Mucosa of stomach (tissue), 1 donor: ENCODE data around the gene VSTM2L.

Experiments used
- H3K27me3 ChIP-seq: one replicate; pipeline ENCODE4 v1.7.0; 2013; ENCODE audit warnings: mild to moderate bottlenecking, low read length; ENCODE audit not compliant: control insufficient read depth, insufficient read depth
- H3K36me3 ChIP-seq: one replicate; pipeline ENCODE4 v1.7.0; 2013; ENCODE audit warnings: low read length; ENCODE audit not compliant: control insufficient read depth, insufficient read depth
- H3K4me1 ChIP-seq: one replicate; pipeline ENCODE4 v1.7.0; 2013; ENCODE audit warnings: mild to moderate bottlenecking, low read length; ENCODE audit not compliant: control insufficient read depth, insufficient read depth
- H3K4me3 ChIP-seq: one replicate; pipeline ENCODE4 v1.7.0; 2013; ENCODE audit warnings: low read length
- H3K9ac ChIP-seq: one replicate; pipeline ENCODE4 v1.7.0; 2013; ENCODE audit warnings: mild to moderate bottlenecking, low read length, moderate library complexity
- H3K9me3 ChIP-seq: one replicate; pipeline ENCODE4 v1.7.0; 2013; ENCODE audit warnings: mild to moderate bottlenecking, low read length, moderate library complexity; ENCODE audit not compliant: control insufficient read depth
- donor health status: Pancreatic carcinoma.

VSTM2L gene

DNA sequence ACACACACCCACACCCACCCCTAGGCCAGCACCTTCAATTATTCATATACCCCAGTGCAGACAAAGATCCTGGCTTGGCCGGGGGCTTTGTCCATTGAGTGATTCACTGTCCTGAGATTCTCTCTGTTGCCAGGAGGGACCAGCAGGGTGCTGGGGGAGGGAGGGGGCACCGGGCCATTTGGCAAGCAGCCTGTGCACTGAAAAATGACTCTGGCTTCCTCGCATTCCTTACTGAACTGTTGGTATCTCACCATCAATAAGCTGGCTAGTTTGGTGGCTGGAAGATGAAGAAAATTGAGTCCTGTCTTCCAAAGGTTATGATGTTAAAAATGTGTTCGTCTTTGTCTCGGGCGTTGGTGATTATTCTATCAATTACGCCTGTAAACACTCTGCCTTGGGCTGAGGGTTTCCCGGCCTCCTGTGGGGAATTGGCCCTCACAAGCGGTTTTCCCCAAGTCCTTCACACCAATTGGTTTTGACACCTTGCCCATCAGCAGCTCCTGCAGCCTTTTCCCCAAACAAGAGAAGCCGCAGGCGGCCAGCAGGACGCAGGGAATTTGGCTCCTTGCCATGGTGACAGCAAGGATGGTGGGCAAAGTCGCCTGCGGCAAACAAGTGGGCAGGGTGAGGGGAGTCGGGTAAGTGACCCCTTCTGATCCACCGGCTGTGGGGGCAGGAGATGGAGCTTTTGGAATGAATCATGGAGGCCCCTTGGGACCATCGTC lies 4.9 kb downstream of the VSTM2L start:
- no peak overlapping the region for H3K9ac ChIP-seq
- no peak overlapping the region for H3K4me3 ChIP-seq
- H3K4me1 ChIP-seq, result no peaks in the 10 kb centered on the region
- peaks cover 26% of the 10 kb centered on the region for H3K27me3 ChIP-seq
- no peaks in the 10 kb centered on the region for H3K36me3 ChIP-seq
- H3K9me3 ChIP-seq, result no peaks in the 10 kb centered on the region

GRCh38 chr20:37911261-37911660 lies 8.3 kb downstream of the VSTM2L start:
- no peaks in the 10 kb centered on the region for H3K9me3 ChIP-seq
- peaks cover 30% of the 10 kb centered on the region for H3K27me3 ChIP-seq
- no peak overlapping the region for H3K4me3 ChIP-seq
- H3K4me1 ChIP-seq, result peaks cover 17% of the 10 kb centered on the region
- no peaks in the 10 kb centered on the region for H3K36me3 ChIP-seq
- no peak overlapping the region for H3K9ac ChIP-seq

- H3K27me3 ChIP-seq, result peaks cover 30% of the 10 kb centered on the region
- H3K9ac ChIP-seq, result no peak overlapping the region
- no peaks in the 10 kb centered on the region for H3K9me3 ChIP-seq
- H3K4me1 ChIP-seq, result peaks cover 17% of the 10 kb centered on the region
- H3K4me3 ChIP-seq, result no peak overlapping the region
- no peaks in the 10 kb centered on the region for H3K36me3 ChIP-seq
These were observed 8.9 kb downstream of the VSTM2L start for GRCh38 chr20:37911838-37912281.

DNA sequence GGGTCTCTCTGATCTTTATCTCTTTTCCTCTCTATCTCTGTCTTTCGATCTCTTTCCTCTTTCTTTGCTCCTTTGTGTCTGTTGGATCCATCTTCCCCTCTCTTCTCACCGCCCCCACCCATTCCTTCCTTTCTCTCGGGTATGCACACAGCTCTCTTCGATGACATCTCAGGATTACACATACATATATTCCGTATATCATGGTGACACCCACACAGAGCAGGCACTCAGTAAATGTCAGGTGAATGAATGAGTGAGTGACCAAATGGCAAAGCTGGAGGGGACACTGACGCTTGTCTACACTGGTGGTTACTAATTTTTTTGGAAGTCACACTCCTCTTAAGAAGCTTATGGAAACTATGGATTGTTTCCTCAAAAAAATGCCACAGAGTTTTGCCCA lies 9.9 kb downstream of the VSTM2L start:
- no peak overlapping the region for H3K4me3 ChIP-seq
- peaks cover 17% of the 10 kb centered on the region for H3K4me1 ChIP-seq
- no peaks in the 10 kb centered on the region for H3K36me3 ChIP-seq
- no peaks in the 10 kb centered on the region for H3K9me3 ChIP-seq
- H3K9ac ChIP-seq, result no peak overlapping the region
- peaks cover 34% of the 10 kb centered on the region for H3K27me3 ChIP-seq

- H3K4me3 ChIP-seq, result no peak overlapping the region
- H3K27me3 ChIP-seq, result peaks cover 38% of the 10 kb centered on the region
- peaks cover 17% of the 10 kb centered on the region for H3K4me1 ChIP-seq
- no peak overlapping the region for H3K9ac ChIP-seq
- H3K36me3 ChIP-seq, result no peaks in the 10 kb centered on the region
- H3K9me3 ChIP-seq, result no peaks in the 10 kb centered on the region
These were observed 10.8 kb downstream of the VSTM2L start for GRCh38 chr20:37913567-37914366.

DNA sequence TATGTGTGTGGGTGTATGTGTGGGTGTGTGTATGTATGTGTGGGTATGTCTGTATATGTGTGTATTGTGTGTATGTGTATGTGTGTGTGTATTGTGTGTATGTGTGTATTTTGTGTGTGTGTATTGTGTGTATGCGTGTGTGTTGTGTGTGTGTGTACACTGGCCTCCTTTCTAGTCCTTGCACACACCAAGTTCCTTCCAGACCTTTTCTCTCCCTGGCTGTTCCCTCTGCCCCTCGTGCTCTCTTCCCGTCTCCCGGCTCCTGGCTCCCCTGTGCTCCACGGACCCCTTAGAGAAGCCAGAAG lies 11.4 kb downstream of the VSTM2L start:
- Histone ChIP-seq H3K9me3 (no peaks in the 10 kb centered on the region), H3K9ac (no peak overlapping the region), H3K27me3 (peaks cover 42% of the 10 kb centered on the region), H3K36me3 (no peaks in the 10 kb centered on the region), H3K4me1 (peaks cover 17% of the 10 kb centered on the region), H3K4me3 (no peak overlapping the region)

DNA sequence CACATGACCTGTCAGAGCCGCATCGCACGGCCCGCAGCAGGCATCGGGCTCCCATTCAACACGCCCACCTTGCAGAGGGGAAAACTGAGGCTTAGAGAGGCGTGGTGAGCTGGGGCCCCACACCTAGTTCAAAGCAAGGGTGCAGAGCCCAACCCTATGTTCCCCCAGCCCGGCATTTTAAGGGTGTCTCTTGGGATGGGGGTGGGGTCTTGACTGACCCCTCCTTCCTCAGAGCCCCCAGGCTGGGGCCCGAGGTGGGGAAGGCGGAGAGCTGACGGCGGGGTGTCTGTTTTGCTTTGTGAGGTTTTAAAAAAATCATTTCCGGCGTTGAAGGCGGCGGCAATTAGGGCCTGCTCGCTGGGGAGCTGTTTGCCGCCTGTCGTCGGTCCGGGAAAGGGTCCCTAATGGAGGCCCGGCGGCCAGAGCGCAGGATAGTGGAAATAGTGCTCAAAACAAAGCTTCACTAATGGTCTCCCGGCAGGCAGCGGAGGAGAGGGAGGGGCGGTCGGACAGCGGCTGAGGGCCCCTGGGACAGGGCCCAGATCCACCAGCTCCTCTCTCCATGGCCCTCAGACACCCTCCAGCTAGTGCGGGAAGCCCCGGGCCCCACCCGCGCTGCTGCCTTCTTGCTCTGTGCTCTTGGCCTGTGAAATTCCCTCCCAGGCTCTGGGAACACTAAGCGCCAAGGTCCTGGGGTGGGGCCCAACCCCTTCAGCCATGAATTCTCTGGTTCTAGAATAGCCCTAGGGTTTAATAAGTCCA lies 11.9 kb downstream of the VSTM2L start:
- no peaks in the 10 kb centered on the region for H3K9me3 ChIP-seq
- H3K36me3 ChIP-seq, result no peaks in the 10 kb centered on the region
- H3K27me3 ChIP-seq, result peaks cover 42% of the 10 kb centered on the region
- H3K9ac ChIP-seq, result no peak overlapping the region
- H3K4me1 ChIP-seq, result peaks cover 17% of the 10 kb centered on the region
- H3K4me3 ChIP-seq, result no peak overlapping the region

DNA sequence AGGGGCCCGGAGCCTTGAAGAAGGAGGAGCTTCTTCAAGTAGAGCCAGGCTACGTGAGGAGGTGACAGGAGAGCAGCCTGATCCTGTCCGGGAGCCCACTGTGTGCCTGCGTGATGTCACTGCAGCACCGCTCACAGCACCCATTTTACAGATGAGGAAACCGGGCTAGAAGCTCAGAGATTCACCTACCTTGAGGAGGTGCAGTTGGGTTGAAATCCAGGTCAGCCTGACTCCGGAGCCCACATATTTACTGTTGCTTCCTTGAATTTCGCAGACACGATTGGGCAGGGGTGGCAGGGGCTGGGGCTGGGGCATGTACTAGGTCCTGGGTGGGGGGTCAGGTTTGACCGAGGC lies 12.5 kb downstream of the VSTM2L start:
- Histone ChIP-seq H3K27me3 (peaks cover 42% of the 10 kb centered on the region), H3K4me3 (no peak overlapping the region), H3K9ac (no peak overlapping the region), H3K9me3 (no peaks in the 10 kb centered on the region), H3K36me3 (no peaks in the 10 kb centered on the region), H3K4me1 (peaks cover 17% of the 10 kb centered on the region)

DNA sequence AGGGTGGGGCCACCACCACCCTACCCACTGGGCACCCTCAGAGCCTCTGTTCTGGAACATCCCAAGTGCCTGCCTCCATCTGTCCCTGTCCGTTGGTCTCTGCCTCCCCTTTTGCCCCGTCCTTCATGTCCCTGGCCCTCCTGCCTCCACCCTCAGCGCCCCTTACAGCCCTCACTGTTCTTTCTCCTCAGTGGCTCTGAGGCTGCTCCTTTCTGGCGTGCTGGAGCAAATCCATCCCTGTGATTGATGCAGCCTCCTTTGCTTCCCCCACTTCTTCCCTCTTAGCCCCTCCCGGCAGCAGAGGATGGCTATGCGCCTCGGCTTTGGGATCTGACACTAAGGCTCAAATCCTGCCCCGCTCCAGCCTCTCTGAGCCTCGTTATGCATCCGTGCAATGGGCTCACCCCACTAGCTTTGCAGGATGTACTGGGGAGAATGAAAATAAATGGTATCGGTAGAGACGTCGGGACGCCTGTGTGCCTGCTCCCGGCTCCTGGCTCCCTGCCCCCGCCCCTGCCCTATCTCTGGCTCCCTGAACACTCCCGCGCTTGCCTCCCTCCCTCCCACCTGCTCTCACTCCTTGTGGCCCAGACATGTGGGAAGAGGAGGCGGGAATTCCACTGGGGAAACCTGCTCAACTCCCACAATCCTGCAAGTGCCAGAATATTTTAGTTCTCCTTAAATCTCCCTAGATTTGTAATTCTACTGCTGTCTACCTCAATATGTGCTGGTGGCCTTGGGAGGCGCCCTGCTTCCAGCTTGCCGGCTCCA lies 13.1 kb downstream of the VSTM2L start:
- no peak overlapping the region for H3K4me3 ChIP-seq
- peaks cover 42% of the 10 kb centered on the region for H3K27me3 ChIP-seq

GRCh38 chr20:37917461-37917860 lies 14.5 kb downstream of the VSTM2L start:
- Histone ChIP-seq H3K27me3 (peaks cover 35% of the 10 kb centered on the region), H3K9me3 (no peaks in the 10 kb centered on the region), H3K4me1 (peaks cover 17% of the 10 kb centered on the region), H3K4me3 (no peak overlapping the region), H3K36me3 (no peaks in the 10 kb centered on the region), H3K9ac (no peak overlapping the region)

More for the DNA sequence above, 13.1 kb downstream of the VSTM2L start:
- H3K9me3 ChIP-seq, result no peaks in the 10 kb centered on the region
- peaks cover 17% of the 10 kb centered on the region for H3K4me1 ChIP-seq
- H3K36me3 ChIP-seq, result no peaks in the 10 kb centered on the region
- H3K9ac ChIP-seq, result no peak overlapping the region

- no peaks in the 10 kb centered on the region for H3K36me3 ChIP-seq
- H3K9me3 ChIP-seq, result no peaks in the 10 kb centered on the region
- H3K4me1 ChIP-seq, result peaks cover 17% of the 10 kb centered on the region
- no peak overlapping the region for H3K9ac ChIP-seq
- no peak overlapping the region for H3K4me3 ChIP-seq
- H3K27me3 ChIP-seq, result peaks cover 33% of the 10 kb centered on the region
These were observed 15.1 kb downstream of the VSTM2L start for GRCh38 chr20:37918035-37918434.
